GM18526 (cell line): Measurements from ENCODE around the gene SYT1.

ENCODE experiments used
- POLR2A ChIP-seq: IDR thresholded peaks from 3 replicates; pipeline ENCODE4 v1.6.1; 2011; ENCODE audit not compliant: insufficient read length; ENCODE audit errors: extremely low read depth

SYT1 gene

GRCh38 chr12:79247494-79247893, 382.9 kb downstream of the SYT1 start:
- TF ChIP-seq POLR2A, result no peak

- TF ChIP-seq POLR2A, result no peak
Measured at GRCh38 chr12:79250186-79250585, 385.6 kb downstream of the SYT1 start.

GRCh38 chr12:79250960-79251755, 386.6 kb downstream of the SYT1 start:
- TF ChIP-seq POLR2A, result no peak

GRCh38 chr12:79252358-79253075, 387.9 kb downstream of the SYT1 start:
- TF ChIP-seq POLR2A, result no peak

- TF ChIP-seq POLR2A, result no peak
Measured at GRCh38 chr12:79255288-79255687, 390.7 kb downstream of the SYT1 start.

GRCh38 chr12:79260923-79261322, 396.3 kb downstream of the SYT1 start:
- no peak for TF ChIP-seq POLR2A

GRCh38 chr12:79262938-79263337, 398.4 kb downstream of the SYT1 start:
- no peak for TF ChIP-seq POLR2A

GRCh38 chr12:79266343-79267144, 402.0 kb downstream of the SYT1 start:
- TF ChIP-seq POLR2A, result no peak

GRCh38 chr12:79267580-79267979, 403.0 kb downstream of the SYT1 start:
- no peak for TF ChIP-seq POLR2A

GRCh38 chr12:79274501-79275064, 410.0 kb downstream of the SYT1 start:
- TF ChIP-seq POLR2A, result no peak

GRCh38 chr12:79275631-79276030, 411.1 kb downstream of the SYT1 start:
- no peak for TF ChIP-seq POLR2A

GRCh38 chr12:79283364-79283763, 418.8 kb downstream of the SYT1 start:
- TF ChIP-seq POLR2A, result no peak

GRCh38 chr12:79288911-79289310, 424.3 kb downstream of the SYT1 start:
- TF ChIP-seq POLR2A, result no peak

GRCh38 chr12:79291711-79292110, 427.1 kb downstream of the SYT1 start:
- TF ChIP-seq POLR2A, result no peak

- no peak for TF ChIP-seq POLR2A
Measured at GRCh38 chr12:79294590-79294989, 430.0 kb downstream of the SYT1 start.
